ENCODE data around the gene CTPS1. TPM values are rescaled to one million over a fixed set of nuclear protein-coding genes. Genes with fewer than 3 reads are reported as not detected.
A peak's percentile ranks its signal among the peaks of the same experiment; 100 is the strongest.

CTPS1 gene
- polyA plus RNA-seq, 2 of the 4 experiments (the other 2 are of a cell fraction), result 159 to 181 TPM

GRCh38 chr1:41025979-41026819, 46.7 kb downstream of the CTPS1 start:
- POLR2A ChIA-PET, result interaction anchor here (0.6 to 1.4 kb wide), 2 partner anchors 119 to 406 kb away, joined by 3 read pairs; no protein-coding TSS in a partner anchor
- no peaks in the 10 kb centered on the region for H3K9me3 ChIP-seq
- H3K4me3 ChIP-seq, result no peak overlapping the region
- H3K4me1 ChIP-seq, result peaks cover 10% of the 10 kb centered on the region
- 95% methylated on average over 4 of the region's 4 CpGs for WGBS (ENCODE audit: missing lambda C conversion rate)
- DNase-seq (ENCODE audit: low read depth in 1 of 2, low spot score in 1 of 2) (no peak), FAIRE-seq (no peak), ATAC-seq (peak; percentile 0 to 8; a peak in 4 of 6 replicates)
- H3K4me2 ChIP-seq, result no peak overlapping the region
- TF ChIP-seq E2F6 (IDR thresholded peaks at IDR 0.05; ENCODE audit: borderline replicate concordance, low read depth) (no peak), NPAS2 (CRISPR knock-in tag; IDR thresholded peaks at IDR 0.05; ENCODE audit: borderline replicate concordance) (no peak), SMC3 (IDR thresholded peaks at IDR 0.05) (no peak), RAD21 (conservative IDR thresholded peaks at IDR 0.05 in 1 of 2, IDR thresholded peaks at IDR 0.05 in 1 of 2) (no peak), USF2 (IDR thresholded peaks at IDR 0.05) (no peak), POLR2AphosphoS2 (conservative IDR thresholded peaks at IDR 0.05; ENCODE audit: low read length) (peak; percentile 80; the same call in 1 of the 2 replicates), FOXS1 (CRISPR knock-in tag; IDR thresholded peaks at IDR 0.05) (no peak)
- TF ChIP-seq, protein P1, sequence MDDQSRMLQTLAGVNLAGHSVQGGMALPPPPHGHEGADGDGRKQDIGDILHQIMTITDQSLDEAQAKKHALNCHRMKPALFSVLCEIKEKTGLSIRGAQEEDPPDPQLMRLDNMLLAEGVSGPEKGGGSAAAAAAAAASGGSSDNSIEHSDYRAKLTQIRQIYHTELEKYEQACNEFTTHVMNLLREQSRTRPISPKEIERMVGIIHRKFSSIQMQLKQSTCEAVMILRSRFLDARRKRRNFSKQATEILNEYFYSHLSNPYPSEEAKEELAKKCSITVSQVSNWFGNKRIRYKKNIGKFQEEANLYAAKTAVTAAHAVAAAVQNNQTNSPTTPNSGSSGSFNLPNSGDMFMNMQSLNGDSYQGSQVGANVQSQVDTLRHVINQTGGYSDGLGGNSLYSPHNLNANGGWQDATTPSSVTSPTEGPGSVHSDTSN (IDR thresholded peaks at IDR 0.05), result peak; percentile 64
- CTCF ChIA-PET, result interaction anchor here (1.0 kb wide), 1 partner anchor 215 kb away, joined by 3 read pairs; no protein-coding TSS in a partner anchor
- H3K27ac ChIP-seq, result peak overlapping the region in 1 of 2 experiments; percentile 34; a peak in 1 of 6 replicates

- DNase-seq (ENCODE audit: low read depth in 1 of 2, low spot score in 1 of 2), result no peak
- CTCF ChIA-PET, result no interaction called here
- H3K27ac ChIP-seq, result peak overlapping the region in 1 of 2 experiments; percentile 36; a peak in 1 of 6 replicates
- no peak overlapping the region for H3K4me3 ChIP-seq
- 98% methylated on average over 5 of the region's 10 CpGs for WGBS (ENCODE audit: missing lambda C conversion rate)
- no peak overlapping the region for H3K4me2 ChIP-seq
- POLR2A ChIA-PET, result no interaction called here
- H3K9me3 ChIP-seq, result no peaks in the 10 kb centered on the region
- no peaks in the 10 kb centered on the region for H3K4me1 ChIP-seq
- peak; percentile 0; a peak in 3 of 6 replicates for ATAC-seq
- no peak for FAIRE-seq
- no peak for TF ChIP-seq CBX8 (IDR thresholded peaks at IDR 0.05)
- no peak for TF ChIP-seq ZSCAN20 (CRISPR knock-in tag; IDR thresholded peaks at IDR 0.05)
- TF ChIP-seq HEYL (CRISPR knock-in tag; IDR thresholded peaks at IDR 0.05), result no peak
- TF ChIP-seq HOXB5 (CRISPR knock-in tag; IDR thresholded peaks at IDR 0.05), result no peak
- TF ChIP-seq HES2 (IDR thresholded peaks at IDR 0.05), result no peak
- TF ChIP-seq ZFP36 (IDR thresholded peaks at IDR 0.05; ENCODE audit: borderline replicate concordance, partially characterized antibody), result no peak
- TF ChIP-seq HOXA7 (CRISPR knock-in tag; IDR thresholded peaks at IDR 0.05), result no peak
- no peak for TF ChIP-seq HMGXB4 (CRISPR knock-in tag; IDR thresholded peaks at IDR 0.05; ENCODE audit: borderline replicate concordance)
- no peak for TF ChIP-seq BCL3 (IDR thresholded peaks at IDR 0.05)
- no peak for TF ChIP-seq CEBPB (IDR thresholded peaks at IDR 0.05)
- TF ChIP-seq, protein P1 (IDR thresholded peaks at IDR 0.05), result peak; percentile 13
- TF ChIP-seq TFCP2L1 (CRISPR knock-in tag; IDR thresholded peaks at IDR 0.05), result no peak
- TF ChIP-seq ESRRA (IDR thresholded peaks at IDR 0.05; ENCODE audit: borderline replicate concordance, low read length), result no peak
- no peak for TF ChIP-seq MAX (IDR thresholded peaks at IDR 0.05)
- TF ChIP-seq CHD2 (IDR thresholded peaks at IDR 0.05; ENCODE audit: low read length, partially characterized antibody), result peak; percentile 2
- TF ChIP-seq POLR2AphosphoS2 (conservative IDR thresholded peaks at IDR 0.05; ENCODE audit: low read length), result peak; percentile 94
- TF ChIP-seq MYC (IDR thresholded peaks at IDR 0.05; ENCODE audit: borderline replicate concordance, low read length), result no peak
- TF ChIP-seq MAFK (IDR thresholded peaks at IDR 0.05; ENCODE audit: partially characterized antibody), result no peak
- TF ChIP-seq, protein P2, sequence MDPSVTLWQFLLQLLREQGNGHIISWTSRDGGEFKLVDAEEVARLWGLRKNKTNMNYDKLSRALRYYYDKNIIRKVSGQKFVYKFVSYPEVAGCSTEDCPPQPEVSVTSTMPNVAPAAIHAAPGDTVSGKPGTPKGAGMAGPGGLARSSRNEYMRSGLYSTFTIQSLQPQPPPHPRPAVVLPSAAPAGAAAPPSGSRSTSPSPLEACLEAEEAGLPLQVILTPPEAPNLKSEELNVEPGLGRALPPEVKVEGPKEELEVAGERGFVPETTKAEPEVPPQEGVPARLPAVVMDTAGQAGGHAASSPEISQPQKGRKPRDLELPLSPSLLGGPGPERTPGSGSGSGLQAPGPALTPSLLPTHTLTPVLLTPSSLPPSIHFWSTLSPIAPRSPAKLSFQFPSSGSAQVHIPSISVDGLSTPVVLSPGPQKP (IDR thresholded peaks at IDR 0.05; ENCODE audit: low read depth, low read length), result no peak
- TF ChIP-seq ZC3H11A (IDR thresholded peaks at IDR 0.05), result no peak
Observed at GRCh38 chr1:41028034-41028642, 48.6 kb downstream of the CTPS1 start.

All from A549 (cell line).